NCI-H1092 treated with DMSO at 0.1 percent for 48 hours (cell line): Measurements from ENCODE around the gene TIPARP.
"Not testable (repeated sequence)": the region's sequence is repeated elsewhere in the genome, so short reads cannot be mapped to it uniquely, and the experiment has no call there.

ENCODE experiments used
- DNase-seq: peaks from one replicate; lab custom pipeline; 2025; lab: John Stamatoyannopoulos, UW

The TIPARP gene

DNA sequence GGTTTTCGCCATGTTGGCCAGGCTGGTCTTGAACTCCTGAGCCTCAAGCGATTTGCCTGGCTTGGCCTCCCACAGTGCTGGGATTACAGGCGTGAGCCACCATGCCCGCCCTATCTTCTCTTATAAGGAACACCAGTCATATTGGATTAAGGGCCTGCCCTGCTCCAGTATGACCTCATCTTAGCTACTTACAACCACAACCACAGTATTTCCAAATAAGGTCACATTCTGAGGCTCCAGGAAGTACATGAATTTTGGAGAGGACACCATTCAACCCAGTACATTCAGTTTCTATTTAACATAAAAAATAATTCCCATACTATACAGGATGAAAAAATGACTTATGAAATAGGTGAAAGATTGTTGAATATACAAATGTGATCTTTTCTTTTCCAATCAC, 37.6 kb downstream of the TIPARP start:
- not testable (repeated sequence) for DNase-seq

- no peak for DNase-seq
Measured at GRCh38 chr3:156716105-156716862, 41.9 kb downstream of the TIPARP start.

- DNase-seq = no peak
Measured at GRCh38 chr3:156718622-156719306, 44.4 kb downstream of the TIPARP start.

- no peak for DNase-seq
Measured at GRCh38 chr3:156720826-156721225, 46.4 kb downstream of the TIPARP start.

DNA sequence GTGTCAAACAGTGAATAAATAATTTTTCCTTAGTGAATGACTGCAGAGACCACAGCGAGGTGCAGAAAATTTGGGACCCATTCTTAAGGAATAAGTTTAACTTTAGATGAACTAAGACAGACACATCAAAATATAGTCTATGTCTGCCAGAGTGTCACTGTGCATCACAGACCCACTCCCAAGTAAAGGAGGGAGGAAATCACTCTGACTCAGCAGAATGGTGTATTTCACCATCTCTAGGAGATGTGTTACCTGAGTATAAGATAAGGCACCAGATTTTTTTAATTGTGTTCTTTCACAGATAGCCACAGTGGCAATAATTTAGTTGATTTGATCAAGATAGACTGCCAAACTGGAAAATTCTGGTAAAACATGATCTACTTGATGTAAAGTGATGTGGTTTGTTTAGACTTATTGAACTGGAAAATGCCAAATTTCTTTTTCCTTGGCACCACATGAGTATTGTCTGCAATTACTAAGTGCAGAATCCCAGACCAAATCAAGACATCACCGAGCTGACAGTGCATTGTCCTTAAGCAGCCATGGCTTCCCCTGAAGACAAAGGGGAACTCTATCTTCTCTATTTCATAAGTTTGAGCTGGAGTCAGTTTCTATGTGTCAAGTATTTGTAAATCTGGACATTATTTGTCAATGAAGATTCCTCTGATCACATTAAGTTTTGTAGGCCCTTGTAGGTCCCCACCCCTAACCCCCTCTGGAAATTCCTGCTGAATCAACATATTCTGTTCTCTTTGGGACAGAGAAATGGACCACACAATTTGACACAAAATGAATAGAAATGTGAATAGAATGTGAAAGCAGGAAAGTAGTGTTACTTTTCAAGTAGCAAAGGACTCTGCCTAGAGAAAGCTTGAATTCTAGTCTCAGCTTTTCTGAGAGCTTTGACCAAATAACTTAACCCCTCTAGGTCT, 47.6 kb downstream of the TIPARP start:
- DNase-seq = no peak

GRCh38 chr3:156723182-156723619, 48.8 kb downstream of the TIPARP start:
- no peak for DNase-seq

- DNase-seq = no peak
Measured at GRCh38 chr3:156725682-156726081, 51.3 kb downstream of the TIPARP start.

- no peak for DNase-seq
Measured at GRCh38 chr3:156726456-156726855, 52.1 kb downstream of the TIPARP start.

GRCh38 chr3:156727519-156728205, 53.3 kb downstream of the TIPARP start:
- DNase-seq = no peak

GRCh38 chr3:156728267-156728985, 54.0 kb downstream of the TIPARP start:
- DNase-seq = peak; percentile 65

GRCh38 chr3:156729460-156730179, 55.2 kb downstream of the TIPARP start:
- no peak for DNase-seq

DNA sequence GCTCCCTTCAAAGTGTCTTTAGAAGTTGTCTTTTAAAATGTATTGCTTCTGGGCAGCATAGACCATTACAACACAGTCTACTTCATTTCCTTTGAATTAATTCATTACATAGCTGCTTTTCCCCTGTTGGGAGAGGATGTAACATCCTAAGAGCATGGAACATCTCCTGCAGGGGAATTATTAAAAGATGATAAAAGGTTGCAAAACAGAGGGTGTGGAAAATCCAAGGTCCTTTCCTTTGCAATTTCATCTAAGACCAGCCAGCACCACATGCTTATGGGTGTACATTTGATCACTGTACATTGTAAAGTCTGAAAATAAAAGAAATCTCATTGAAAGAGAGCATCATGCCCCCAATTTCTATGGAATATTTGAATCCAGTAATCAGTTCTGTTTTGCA, 57.4 kb downstream of the TIPARP start:
- DNase-seq = no peak

DNA sequence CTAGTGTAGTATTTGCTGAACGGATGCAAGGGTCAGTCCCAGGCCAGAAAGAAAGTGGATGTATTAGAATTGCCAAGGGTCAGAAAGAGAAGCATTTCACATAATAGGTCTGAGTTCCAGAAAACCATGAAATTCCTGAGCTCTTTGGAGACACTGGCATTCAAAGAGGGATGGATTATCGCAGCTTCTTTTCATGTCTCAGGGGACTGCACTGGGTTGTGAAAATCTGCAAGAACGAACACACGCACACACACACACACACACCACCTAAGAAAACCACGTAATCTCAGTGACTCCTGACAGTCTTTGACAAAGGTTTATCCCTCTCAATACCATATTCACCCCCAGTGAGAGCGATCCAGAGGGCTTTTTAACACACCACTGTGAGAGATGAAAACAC, 57.9 kb downstream of the TIPARP start:
- DNase-seq = no peak

GRCh38 chr3:156732715-156733421, 58.5 kb downstream of the TIPARP start:
- DNase-seq = no peak

DNA sequence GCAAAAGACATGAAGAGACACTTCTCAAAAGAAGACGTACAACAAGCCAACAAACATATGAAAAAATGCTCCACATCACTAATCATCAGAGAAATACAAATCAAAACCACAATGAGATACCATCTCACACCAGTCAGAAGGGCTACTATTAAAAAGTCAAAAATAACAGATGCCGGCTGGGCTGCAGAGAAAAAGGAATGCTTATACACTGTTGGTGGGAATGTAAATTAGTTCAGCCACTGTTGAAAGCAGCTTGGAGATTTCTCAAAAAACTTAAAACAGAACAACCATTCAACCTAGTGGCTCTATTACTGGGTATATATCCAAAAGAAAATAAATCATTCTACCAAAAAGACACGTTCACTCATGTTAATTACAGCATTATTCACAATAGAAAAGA, 60.3 kb downstream of the TIPARP start:
- not testable (repeated sequence) for DNase-seq

DNA sequence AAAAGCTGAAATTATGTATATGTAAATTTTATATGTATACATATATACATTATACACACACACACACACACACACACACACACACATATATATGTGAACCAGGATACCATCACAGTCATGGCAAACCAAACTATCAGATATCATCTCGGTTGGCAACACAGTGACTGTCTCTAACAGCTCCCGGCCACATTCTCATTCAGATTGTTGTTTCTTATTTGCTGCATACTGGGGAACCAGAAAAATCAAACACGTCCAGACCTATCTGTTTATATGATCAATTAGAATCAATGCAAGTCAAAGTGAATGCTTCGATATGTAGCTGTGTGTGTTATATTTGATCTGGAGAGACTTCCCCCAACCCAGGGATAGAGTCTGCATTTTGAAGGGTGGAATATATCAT, 61.1 kb downstream of the TIPARP start:
- no peak for DNase-seq

GRCh38 chr3:156737049-156737448, 62.7 kb downstream of the TIPARP start:
- not testable (repeated sequence) for DNase-seq

- no peak for DNase-seq
Measured at GRCh38 chr3:156738251-156738650, 63.9 kb downstream of the TIPARP start.

GRCh38 chr3:156739976-156740375, 65.6 kb downstream of the TIPARP start:
- no peak for DNase-seq

DNA sequence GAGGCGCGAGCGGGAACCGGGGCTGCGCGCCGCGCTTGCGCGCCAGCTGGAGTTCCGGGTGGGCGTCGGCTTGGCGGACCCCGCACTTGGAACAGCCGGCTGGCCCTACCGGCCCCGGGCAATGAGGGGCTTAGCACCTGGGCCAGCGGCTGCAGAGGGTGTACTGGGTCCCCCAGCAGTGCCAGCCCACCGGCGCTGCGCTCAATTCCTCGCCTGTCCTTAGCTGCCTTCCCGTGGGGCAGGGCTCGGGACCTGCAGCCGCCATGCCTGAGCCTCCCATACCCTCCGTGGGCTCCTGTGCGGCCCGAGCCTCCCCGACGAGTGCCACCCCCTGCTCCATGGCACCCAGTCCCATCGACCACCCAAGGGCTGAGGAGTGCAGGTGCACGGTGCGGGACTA, 66.2 kb downstream of the TIPARP start:
- not testable (repeated sequence) for DNase-seq
